MM.1S (cell line): Measurements from ENCODE around the gene SLFN12L.

Experiments used
- EZH2 ChIP-seq: fragments of 300-600 bp; sonication (generic); optimal IDR thresholded peaks from 2 replicates; pipeline ENCODE3; 2017; ENCODE audit warnings: low read depth, mild to moderate bottlenecking, antibody characterized with exemption, low read length, mixed read lengths
- EZH2phosphoT487 ChIP-seq: fragments of 300-600 bp; sonication (generic); IDR thresholded peaks from 2 replicates; pipeline ENCODE4 v1.6.1; 2018; ENCODE audit warnings: antibody characterized with exemption, low read length
- TF ChIP-seq, protein P1 (sequence below): fragments of 300-600 bp; sonication (generic); IDR thresholded peaks from 2 replicates; pipeline ENCODE4 v1.5.1; 2016; ENCODE audit warnings: antibody characterized with exemption, low read length, mixed read lengths

DNA sequence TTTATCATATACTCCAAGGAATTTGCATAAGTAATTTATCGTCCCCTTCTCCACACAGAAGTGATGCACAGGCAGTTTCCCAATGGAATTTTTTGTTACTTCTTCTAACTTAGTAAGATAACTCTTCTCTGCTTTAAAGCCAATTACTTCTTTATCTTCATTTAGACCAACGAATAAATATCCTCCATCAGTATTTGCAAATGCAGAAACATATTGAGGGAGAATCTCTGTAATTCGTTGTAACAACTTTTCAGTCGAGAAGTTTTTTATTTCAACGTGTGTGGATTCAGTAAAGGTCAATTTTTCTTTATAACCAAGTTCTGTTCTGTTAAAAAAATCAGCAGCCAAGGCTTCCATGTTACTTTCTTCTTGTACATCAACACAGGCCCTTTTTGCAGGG, 58.2 kb downstream of the SLFN12L start:
- TF ChIP-seq, protein P1, sequence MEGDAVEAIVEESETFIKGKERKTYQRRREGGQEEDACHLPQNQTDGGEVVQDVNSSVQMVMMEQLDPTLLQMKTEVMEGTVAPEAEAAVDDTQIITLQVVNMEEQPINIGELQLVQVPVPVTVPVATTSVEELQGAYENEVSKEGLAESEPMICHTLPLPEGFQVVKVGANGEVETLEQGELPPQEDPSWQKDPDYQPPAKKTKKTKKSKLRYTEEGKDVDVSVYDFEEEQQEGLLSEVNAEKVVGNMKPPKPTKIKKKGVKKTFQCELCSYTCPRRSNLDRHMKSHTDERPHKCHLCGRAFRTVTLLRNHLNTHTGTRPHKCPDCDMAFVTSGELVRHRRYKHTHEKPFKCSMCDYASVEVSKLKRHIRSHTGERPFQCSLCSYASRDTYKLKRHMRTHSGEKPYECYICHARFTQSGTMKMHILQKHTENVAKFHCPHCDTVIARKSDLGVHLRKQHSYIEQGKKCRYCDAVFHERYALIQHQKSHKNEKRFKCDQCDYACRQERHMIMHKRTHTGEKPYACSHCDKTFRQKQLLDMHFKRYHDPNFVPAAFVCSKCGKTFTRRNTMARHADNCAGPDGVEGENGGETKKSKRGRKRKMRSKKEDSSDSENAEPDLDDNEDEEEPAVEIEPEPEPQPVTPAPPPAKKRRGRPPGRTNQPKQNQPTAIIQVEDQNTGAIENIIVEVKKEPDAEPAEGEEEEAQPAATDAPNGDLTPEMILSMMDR, result no peak
- TF ChIP-seq EZH2 (no peak), EZH2phosphoT487 (no peak)
